Stimulated activated naive CD4-positive, alpha-beta T cell (primary cell): ENCODE data around the gene CLEC3A.
"Not testable (repeated sequence)": the region's sequence is repeated elsewhere in the genome, so short reads cannot be mapped to it uniquely, and the experiment has no call there.

Source experiments
- DNase-seq, 6 experiments: peaks; one replicate each; lab custom pipeline; 2025; lab: John Stamatoyannopoulos, UW

Gene CLEC3A

GRCh38 chr16:78034530-78034929, 12.2 kb downstream of the CLEC3A start:
- DNase-seq: no peak

- no peak for DNase-seq
These were observed 12.7 kb downstream of the CLEC3A start for GRCh38 chr16:78035012-78035411.

- no peak for DNase-seq
These were observed 18.0 kb downstream of the CLEC3A start for GRCh38 chr16:78040396-78040795.

- DNase-seq: no peak
These were observed 23.7 kb downstream of the CLEC3A start for GRCh38 chr16:78045865-78046581.

GRCh38 chr16:78048319-78048718, 26.0 kb downstream of the CLEC3A start:
- no peak for DNase-seq

- no peak for DNase-seq
These were observed 28.5 kb downstream of the CLEC3A start for GRCh38 chr16:78050734-78051400.

- no peak for DNase-seq
These were observed 35.6 kb downstream of the CLEC3A start for GRCh38 chr16:78057803-78058564.

- DNase-seq: not testable (repeated sequence)
These were observed 37.5 kb downstream of the CLEC3A start for GRCh38 chr16:78059806-78060205.

- DNase-seq: no peak
These were observed 37.9 kb downstream of the CLEC3A start for GRCh38 chr16:78060295-78060694.

- DNase-seq: no peak
These were observed 38.5 kb downstream of the CLEC3A start for GRCh38 chr16:78060809-78061208.

GRCh38 chr16:78065319-78065718, 43.0 kb downstream of the CLEC3A start:
- DNase-seq: no peak

GRCh38 chr16:78069913-78070312, 47.6 kb downstream of the CLEC3A start:
- DNase-seq: no peak

GRCh38 chr16:78072275-78072674, 49.9 kb downstream of the CLEC3A start:
- no peak for DNase-seq

GRCh38 chr16:78075800-78076199, 53.5 kb downstream of the CLEC3A start:
- DNase-seq: no peak

GRCh38 chr16:78081341-78081740, 59.0 kb downstream of the CLEC3A start:
- no peak for DNase-seq
